Tibial nerve (tissue), 4 donors: Measurements from ENCODE around the gene FBXW8.

Experiments used
- CTCF ChIP-seq, 5 experiments: fragments of 200-600 bp in 3 of 5; fragments of 450-650 bp in 2 of 5; sonication (generic) in 3 of 5; IDR thresholded peaks; one replicate each; pipeline ENCODE4 v1.5.1; 2016 to 2019; ENCODE audit warnings: antibody characterized with exemption in 5 of 5, mild to moderate bottlenecking in 3 of 5, moderate library complexity in 2 of 5
- EP300 ChIP-seq, 2 donors: sonication (generic); formaldehyde crosslinking; IDR thresholded peaks; one replicate each; pipeline ENCODE4 v1.6.1; 2017; ENCODE audit warnings: antibody characterized with exemption in 2 of 2, mild to moderate bottlenecking in 1 of 2
- POLR2A ChIP-seq, 2 donors: fragments of 450-650 bp; IDR thresholded peaks; one replicate each; pipeline ENCODE4 v1.6.1; 2017; ENCODE audit warnings: antibody characterized with exemption in 2 of 2, mild to moderate bottlenecking in 2 of 2, moderate library complexity in 2 of 2

- no peak for TF ChIP-seq CTCF (IDR thresholded peaks at IDR 0.05)
- no peak for TF ChIP-seq POLR2A (IDR thresholded peaks at IDR 0.05)
- no peak for TF ChIP-seq EP300 (IDR thresholded peaks at IDR 0.05)
These were observed 69.3 kb downstream of the FBXW8 start for GRCh38 chr12:116980083-116980482.
